ENCODE results near the gene PRPF8. TPM values are rescaled to one million over a fixed set of nuclear protein-coding genes. Genes with fewer than 3 reads are reported as not detected.

The PRPF8 gene
- total RNA-seq, 1 donor from 2014 or later = 202 TPM

GRCh38 chr17:1645207-1646171 is 39.2 kb downstream of the PRPF8 start, which contains the start of gene SCARF1:
SCARF1 (minus strand) TSS chr17:1645732; CDS start chr17:1645697, 35 bp downstream.
- Mint-ChIP-seq H3K27ac (ENCODE audit: unreplicated experiment) (peak within 1 kb of the TSS; percentile 77), H3K4me1 (ENCODE audit: low read depth, unreplicated experiment) (peaks cover 17% of the 10 kb centered on the region), H3K4me3 (ENCODE audit: unreplicated experiment) (no peak within 1 kb of the TSS), H3K36me3 (ENCODE audit: low read depth, unreplicated experiment) (peaks cover 2% of the 10 kb centered on the region), H3K27me3 (ENCODE audit: low read depth, unreplicated experiment) (peaks cover 2% of the 10 kb centered on the region), H3K9me3 (ENCODE audit: unreplicated experiment) (no peaks in the 10 kb centered on the region)
- peaks cover 7% of the 10 kb centered on the region for H4K20me1 ChIP-seq (ENCODE audit: insufficient read depth, low read length)
- H3K9ac ChIP-seq (ENCODE audit: low read length) = no peak within 1 kb of the TSS
- no peak for DNase-seq (ENCODE audit: low read depth)
- H3K27me3 ChIP-seq (ENCODE audit: insufficient read depth, low read length) = no peaks in the 10 kb centered on the region
- H2AFZ ChIP-seq (ENCODE audit: low read depth, low read length) = no peak within 1 kb of the TSS
- no peak within 1 kb of the TSS for H3K27ac ChIP-seq (ENCODE audit: low read depth, low read length)
- no peaks in the 10 kb centered on the region for H3K79me2 ChIP-seq (ENCODE audit: insufficient read depth, low read length)
- peaks cover 3% of the 10 kb centered on the region for H3K36me3 ChIP-seq (ENCODE audit: insufficient read depth, low read length)
- peak within 1 kb of the TSS; percentile 84 for H3K4me2 ChIP-seq (ENCODE audit: low read length)
- no peak for TF ChIP-seq EZH2 (IDR thresholded peaks at IDR 0.05; ENCODE audit: insufficient read depth, low read length)
- no peak for TF ChIP-seq CTCF (IDR thresholded peaks at IDR 0.05; ENCODE audit: insufficient read depth, low read depth, low read length)
- H3K9me3 ChIP-seq (ENCODE audit: insufficient read depth, low read depth, low read length) = no peaks in the 10 kb centered on the region
- no peak within 1 kb of the TSS for H3K4me3 ChIP-seq (ENCODE audit: insufficient read depth, low read depth, low read length)
- no peak for FAIRE-seq
- peaks cover 31% of the 10 kb centered on the region for H3K4me1 ChIP-seq (ENCODE audit: insufficient read depth, low read length)

GRCh38 chr17:1644493-1645206 is 40.0 kb downstream of the PRPF8 start:
- H3K27ac ChIP-seq (ENCODE audit: low read depth, low read length) = no peak overlapping the region

More at GRCh38 chr17:1644493-1645206, 40.0 kb downstream of the PRPF8 start:
- no peaks in the 10 kb centered on the region for H3K79me2 ChIP-seq (ENCODE audit: insufficient read depth, low read length)
- H3K9me3 Mint-ChIP-seq (ENCODE audit: unreplicated experiment) = no peaks in the 10 kb centered on the region
- peaks cover 25% of the 10 kb centered on the region for H3K4me1 ChIP-seq (ENCODE audit: insufficient read depth, low read length)
- no peaks in the 10 kb centered on the region for H3K27me3 ChIP-seq (ENCODE audit: insufficient read depth, low read length)
- H3K4me3 Mint-ChIP-seq (ENCODE audit: unreplicated experiment) = peak overlapping the region; percentile 79
- H3K4me2 ChIP-seq (ENCODE audit: low read length) = peak overlapping the region; percentile 84
- H3K9me3 ChIP-seq (ENCODE audit: insufficient read depth, low read depth, low read length) = no peaks in the 10 kb centered on the region
- no peak for TF ChIP-seq EZH2 (IDR thresholded peaks at IDR 0.05; ENCODE audit: insufficient read depth, low read length)
- no peak for TF ChIP-seq CTCF (IDR thresholded peaks at IDR 0.05; ENCODE audit: insufficient read depth, low read depth, low read length)
- no peak overlapping the region for H3K27ac Mint-ChIP-seq (ENCODE audit: unreplicated experiment)
- peaks cover 2% of the 10 kb centered on the region for H3K36me3 Mint-ChIP-seq (ENCODE audit: low read depth, unreplicated experiment)
- H3K4me1 Mint-ChIP-seq (ENCODE audit: low read depth, unreplicated experiment) = peaks cover 17% of the 10 kb centered on the region
- no peak for DNase-seq (ENCODE audit: low read depth)
- H3K36me3 ChIP-seq (ENCODE audit: insufficient read depth, low read length) = no peaks in the 10 kb centered on the region
- H4K20me1 ChIP-seq (ENCODE audit: insufficient read depth, low read length) = peaks cover under 1% of the 10 kb centered on the region
- H2AFZ ChIP-seq (ENCODE audit: low read depth, low read length) = no peak overlapping the region
- peaks cover 2% of the 10 kb centered on the region for H3K27me3 Mint-ChIP-seq (ENCODE audit: low read depth, unreplicated experiment)
- H3K4me3 ChIP-seq (ENCODE audit: insufficient read depth, low read depth, low read length) = peak overlapping the region; percentile 48
- no peak for FAIRE-seq
- peak overlapping the region; percentile 38 for H3K9ac ChIP-seq (ENCODE audit: low read length)

Measured in astrocyte (in vitro differentiated cells and primary cell).